ENCODE data around the gene DOCK2.
"Not testable (repeated sequence)": the region's sequence is repeated elsewhere in the genome, so short reads cannot be mapped to it uniquely, and the experiment has no call there.

DOCK2 gene

GRCh38 chr5:169756071-169756765, 119.1 kb downstream of the DOCK2 start:
- no peak for DNase-seq (ENCODE audit: low read depth in 2 of 2)

- no peak for DNase-seq (ENCODE audit: low read depth in 2 of 2)
These were observed 119.9 kb downstream of the DOCK2 start for GRCh38 chr5:169757016-169757415.

DNA sequence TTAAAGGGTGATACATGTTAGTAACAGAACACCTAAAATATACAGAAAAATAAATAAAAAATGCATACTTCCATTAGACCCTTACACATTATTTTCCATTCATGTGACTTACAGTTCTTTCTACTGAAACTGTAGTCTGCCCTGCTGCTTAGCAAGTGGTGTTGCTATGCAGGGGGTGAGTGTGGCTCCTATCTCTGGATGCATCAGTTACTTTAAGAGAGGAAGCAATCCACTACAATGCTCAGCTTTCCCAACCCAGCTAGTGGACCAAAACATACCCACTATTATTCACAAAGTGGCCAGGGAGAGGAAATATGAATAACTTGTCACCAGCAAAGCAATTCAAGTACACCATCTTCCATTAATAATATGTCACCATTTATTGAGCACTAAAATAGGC, 121.8 kb downstream of the DOCK2 start:
- DNase-seq (ENCODE audit: low read depth in 2 of 2): no peak

GRCh38 chr5:169760229-169760628, 123.2 kb downstream of the DOCK2 start:
- no peak for DNase-seq (ENCODE audit: low read depth in 2 of 2)

GRCh38 chr5:169762338-169763095, 125.4 kb downstream of the DOCK2 start:
- DNase-seq (ENCODE audit: low read depth in 2 of 2): no peak

DNA sequence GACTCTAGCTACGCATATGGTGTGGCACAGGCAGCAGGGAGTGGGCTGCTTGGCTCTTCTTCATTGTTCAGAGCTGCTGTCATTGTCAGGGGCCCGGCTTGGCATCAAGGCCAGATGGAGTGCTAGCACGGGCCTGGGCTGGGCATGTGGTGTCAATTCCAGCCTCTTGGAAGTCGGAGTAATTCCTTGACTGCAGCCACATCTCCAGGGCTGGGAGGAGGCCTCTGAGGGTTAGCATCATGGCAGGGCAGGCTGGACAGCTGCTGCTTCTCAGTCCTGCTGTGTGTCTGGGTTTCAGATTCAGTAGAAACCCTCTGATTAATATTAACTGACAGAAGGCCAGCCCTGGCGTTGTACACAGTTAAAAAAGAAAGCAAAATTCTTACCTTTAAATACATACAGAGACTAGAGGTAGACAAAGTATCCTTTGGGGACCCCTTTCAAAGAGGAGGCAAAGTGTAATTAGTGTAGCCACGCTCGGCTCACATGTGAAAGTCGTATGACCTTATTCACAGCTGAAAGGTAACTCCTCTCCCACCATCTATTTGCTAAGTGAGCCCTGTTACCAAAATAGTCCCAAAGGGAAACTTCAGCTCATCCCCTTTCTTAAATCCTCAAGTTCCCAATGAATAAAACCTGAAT, 126.4 kb downstream of the DOCK2 start:
- no peak for DNase-seq (ENCODE audit: low read depth in 2 of 2)

GRCh38 chr5:169764018-169764378, 126.9 kb downstream of the DOCK2 start:
- no peak for DNase-seq (ENCODE audit: low read depth in 2 of 2)

- no peak for DNase-seq (ENCODE audit: low read depth in 2 of 2)
These were observed 128.3 kb downstream of the DOCK2 start for GRCh38 chr5:169765176-169765996.

GRCh38 chr5:169766943-169767342, 129.9 kb downstream of the DOCK2 start:
- DNase-seq (ENCODE audit: low read depth in 2 of 2): not testable (repeated sequence)

DNA sequence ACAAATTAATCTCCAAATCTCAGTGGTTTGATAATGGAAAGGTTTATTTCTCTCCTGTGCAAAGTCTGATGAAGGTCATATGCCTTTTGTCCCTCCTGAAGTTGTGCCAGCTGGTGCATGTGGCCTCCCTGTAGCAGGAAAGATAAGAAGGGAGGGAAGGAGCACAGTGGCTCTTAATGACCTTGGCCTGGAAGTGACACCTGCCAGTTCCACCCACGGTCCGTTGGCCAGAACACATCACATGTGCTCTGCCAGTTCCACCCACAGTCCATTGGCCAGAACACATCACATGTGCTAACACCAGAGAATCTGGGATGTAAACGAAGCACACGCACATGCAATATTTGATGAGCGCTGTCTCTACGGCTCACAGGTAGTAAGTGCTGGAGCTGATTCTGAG, 130.9 kb downstream of the DOCK2 start:
- DNase-seq (ENCODE audit: low read depth in 2 of 2): no peak

- no peak for DNase-seq (ENCODE audit: low read depth in 2 of 2)
These were observed 131.3 kb downstream of the DOCK2 start for GRCh38 chr5:169768416-169768815.

- DNase-seq (ENCODE audit: low read depth in 2 of 2): no peak
These were observed 133.0 kb downstream of the DOCK2 start for GRCh38 chr5:169770109-169770508.

DNA sequence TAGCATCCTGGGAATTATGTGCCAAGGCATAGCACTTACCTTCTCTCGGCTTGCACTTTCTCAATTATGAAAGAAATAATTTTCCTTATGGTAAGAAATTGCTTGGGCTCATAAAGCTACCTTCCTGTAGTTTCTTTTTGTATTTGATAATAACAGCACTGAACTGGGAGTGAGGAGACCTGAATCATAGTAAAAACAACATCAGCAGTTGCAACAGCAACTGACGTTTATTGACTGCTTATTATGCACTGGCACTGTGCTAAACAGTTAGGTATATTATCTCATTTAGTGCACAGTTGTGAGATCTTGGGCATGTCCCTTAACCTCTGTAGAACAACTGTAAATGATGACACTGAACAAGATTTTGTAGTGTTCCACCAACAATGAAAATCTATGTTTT, 135.2 kb downstream of the DOCK2 start:
- DNase-seq (ENCODE audit: low read depth in 2 of 2): no peak

DNA sequence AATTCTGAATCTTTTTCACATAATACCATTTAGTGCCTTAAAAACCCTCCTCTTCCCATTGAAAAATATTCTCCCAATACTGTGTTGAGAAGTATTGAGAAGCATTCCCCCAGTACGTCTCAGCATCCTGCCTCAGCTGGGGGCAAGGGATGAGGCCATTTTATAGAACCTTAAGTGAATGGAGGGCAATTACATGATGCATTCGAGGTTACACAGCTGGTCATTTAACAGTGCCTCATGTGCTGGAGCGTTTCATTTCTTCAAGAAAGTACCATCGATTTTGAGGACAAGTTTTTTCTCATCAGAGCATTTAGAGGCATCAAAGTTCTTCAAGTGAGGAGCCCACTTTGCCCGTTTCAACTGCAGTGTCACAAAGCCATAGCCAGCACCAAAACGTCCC, 135.6 kb downstream of the DOCK2 start:
- no peak for DNase-seq (ENCODE audit: low read depth in 2 of 2)

- DNase-seq (ENCODE audit: low read depth in 2 of 2): no peak
These were observed 140.1 kb downstream of the DOCK2 start for GRCh38 chr5:169777159-169777558.

DNA sequence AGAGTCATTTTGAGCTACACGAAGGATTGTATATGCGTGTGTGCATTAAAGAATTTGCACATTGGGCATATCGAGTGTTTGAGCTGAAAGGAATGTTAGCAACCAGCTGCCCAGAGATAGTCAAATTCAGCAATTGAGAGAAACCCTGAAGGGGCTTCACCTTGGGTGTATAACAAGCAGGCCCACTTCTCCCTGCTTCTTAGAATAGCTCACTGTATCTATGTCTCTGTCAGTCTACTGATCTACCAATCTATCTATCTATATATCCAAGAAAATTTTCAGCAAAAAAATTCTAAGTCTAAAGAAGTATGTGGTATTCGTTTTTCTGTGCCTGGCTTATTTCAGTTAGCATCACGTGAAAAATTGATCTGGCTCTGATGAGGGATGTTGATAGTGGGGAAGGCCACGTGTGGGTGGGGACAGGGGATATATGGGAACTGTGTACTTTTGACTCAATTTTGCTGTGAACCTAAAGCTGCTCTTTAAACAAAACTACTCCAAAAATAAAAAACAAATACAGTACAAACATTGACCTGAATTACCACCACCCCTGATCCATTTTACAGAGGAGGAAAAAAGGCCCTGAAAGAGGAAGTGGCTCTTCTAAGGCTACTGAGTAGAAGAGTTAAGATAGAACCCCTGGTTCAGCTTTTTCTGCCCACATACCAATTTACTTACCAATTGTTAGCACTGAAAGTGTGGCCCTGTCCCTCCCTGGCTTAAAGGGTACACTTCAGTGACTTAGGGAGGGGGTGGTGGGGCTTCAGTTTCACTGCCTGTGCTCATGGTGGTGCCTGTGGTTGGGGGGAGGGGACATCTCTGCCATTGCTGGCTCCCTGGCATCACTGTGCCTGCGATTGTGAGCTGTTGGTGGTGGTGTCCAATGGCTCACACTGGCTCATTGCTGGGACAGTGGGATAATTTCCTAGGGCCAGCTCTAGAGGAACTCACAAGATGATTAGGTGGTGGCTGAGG, 141.8 kb downstream of the DOCK2 start:
- no peak for DNase-seq (ENCODE audit: low read depth in 2 of 2)

DNA sequence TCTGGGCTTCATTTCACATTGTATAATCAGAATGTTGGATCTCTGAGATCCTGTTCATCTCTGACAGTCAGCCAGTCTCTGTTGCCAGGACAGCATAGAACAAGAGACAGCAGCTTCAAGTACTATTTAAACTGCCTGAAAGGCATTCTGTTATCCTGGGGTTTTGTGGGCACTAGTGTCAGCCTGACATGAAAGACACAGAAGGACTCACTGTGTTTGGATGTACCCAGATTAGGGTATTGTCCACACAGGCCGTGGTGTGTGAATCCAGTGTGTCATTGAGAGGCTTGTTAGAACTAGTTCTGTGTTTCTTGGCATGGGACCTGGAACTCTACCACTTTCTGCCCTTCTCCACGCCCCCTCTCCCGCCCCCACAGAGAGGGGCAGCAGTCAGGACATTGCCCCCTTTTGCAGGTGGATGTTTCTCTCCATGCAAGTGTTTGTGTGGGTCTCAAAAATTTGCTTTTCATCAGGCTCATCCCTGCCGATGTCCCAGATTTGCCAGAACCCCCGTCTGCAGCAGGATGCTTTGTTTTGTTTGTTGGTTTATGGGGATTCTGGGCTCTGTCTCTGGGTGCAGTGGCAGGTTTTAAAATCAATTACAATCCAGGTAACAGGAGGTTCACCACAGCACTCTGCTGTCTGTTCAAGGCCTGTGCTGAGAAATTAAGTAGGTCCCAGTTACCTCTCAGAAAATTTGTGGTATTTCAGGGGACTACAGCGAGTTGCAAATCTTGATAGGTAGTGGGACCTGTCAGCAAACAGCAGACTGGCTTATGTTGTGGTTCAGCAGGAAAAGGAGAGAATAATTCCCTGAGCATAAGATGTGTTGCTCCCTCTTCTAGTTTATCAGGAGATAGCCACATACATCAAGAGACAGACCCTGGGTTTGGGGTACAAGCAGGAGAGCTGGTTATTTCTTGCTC, 144.6 kb downstream of the DOCK2 start:
- DNase-seq (ENCODE audit: low read depth in 2 of 2): no peak

- DNase-seq (ENCODE audit: low read depth in 2 of 2): no peak
These were observed 148.9 kb downstream of the DOCK2 start for GRCh38 chr5:169785771-169786618.

- no peak for DNase-seq (ENCODE audit: low read depth in 2 of 2)
These were observed 151.1 kb downstream of the DOCK2 start for GRCh38 chr5:169788168-169788567.
